Right ventricle myocardium inferior (tissue), 1 donor: ENCODE data around the gene PTPRN2. TPM values are rescaled to one million over a fixed set of nuclear protein-coding genes. Genes with fewer than 3 reads are reported as not detected.
"Not testable (repeated sequence)": the region's sequence is repeated elsewhere in the genome, so short reads cannot be mapped to it uniquely, and the experiment has no call there.

Experiments
- ATAC-seq: fragments of 200-7000 bp; cut with Tn5 transposase; one replicate; pipeline ENCODE4 v1.9.1; 2020; ENCODE audit warnings: mild to moderate bottlenecking, moderate library complexity
- DNase-seq: peaks from one replicate; pipeline ENCODE4 v3.0.0; 2021; ENCODE audit errors: missing footprints
- intact Hi-C: fragments of 100-400 bp; cut with DNase I; formaldehyde crosslinking; loops from one replicate; pipeline ENCODE4 v1.11.0; 2022
- total RNA-seq: library from RNA; stranded (reverse); fragmentation: NEBNext Ultra II Directional; extraction: Animal tissue kit (Norgen Biotek cat#: 25700); gene quantifications from one replicate; pipeline ENCODE4 v1.2.1, GENCODE V29; 2021
- donor health status: DM: no; HTN: yes; CAD: no; lungs with severe emphysema.

Gene PTPRN2
- total RNA-seq, 1 donor from 2014 or later = 1.6 TPM

DNA sequence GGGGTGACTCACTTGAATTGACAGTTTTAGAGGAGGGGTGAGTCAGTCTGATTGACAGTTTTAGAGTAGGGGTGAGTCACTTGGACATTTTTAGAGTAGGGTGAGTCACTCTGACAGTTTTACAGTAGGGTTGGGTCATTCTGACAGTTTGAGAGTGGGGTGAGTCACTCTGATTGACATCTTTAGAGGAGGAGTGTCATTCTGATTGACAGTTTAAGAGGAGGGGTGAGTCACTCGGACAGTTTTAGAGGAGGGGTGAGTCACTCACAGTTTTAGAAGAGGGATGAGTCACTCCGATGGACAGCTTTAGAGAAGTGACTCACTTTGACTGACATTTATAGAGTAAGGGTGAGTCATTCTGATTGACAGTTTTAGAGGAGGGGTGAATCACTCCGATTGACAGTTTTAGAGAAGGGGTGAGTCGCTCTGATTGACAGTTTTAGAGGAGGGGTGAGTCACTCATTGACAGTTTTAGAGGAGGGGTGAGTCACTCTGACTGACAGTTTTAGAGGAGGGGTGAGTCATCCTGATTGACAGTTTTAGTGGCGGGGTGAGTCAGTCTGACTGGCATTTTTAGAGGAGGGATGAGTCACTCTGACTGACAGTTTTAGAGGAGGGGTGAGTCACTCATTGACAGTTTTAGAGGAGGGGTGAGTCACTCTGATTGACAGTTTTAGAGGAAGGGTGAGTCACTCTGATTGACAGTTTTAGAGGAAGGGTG, 655.0 kb downstream of the PTPRN2 start:
- no peak for DNase-seq
- intact Hi-C loops = no loop called here
- no peak for ATAC-seq

DNA sequence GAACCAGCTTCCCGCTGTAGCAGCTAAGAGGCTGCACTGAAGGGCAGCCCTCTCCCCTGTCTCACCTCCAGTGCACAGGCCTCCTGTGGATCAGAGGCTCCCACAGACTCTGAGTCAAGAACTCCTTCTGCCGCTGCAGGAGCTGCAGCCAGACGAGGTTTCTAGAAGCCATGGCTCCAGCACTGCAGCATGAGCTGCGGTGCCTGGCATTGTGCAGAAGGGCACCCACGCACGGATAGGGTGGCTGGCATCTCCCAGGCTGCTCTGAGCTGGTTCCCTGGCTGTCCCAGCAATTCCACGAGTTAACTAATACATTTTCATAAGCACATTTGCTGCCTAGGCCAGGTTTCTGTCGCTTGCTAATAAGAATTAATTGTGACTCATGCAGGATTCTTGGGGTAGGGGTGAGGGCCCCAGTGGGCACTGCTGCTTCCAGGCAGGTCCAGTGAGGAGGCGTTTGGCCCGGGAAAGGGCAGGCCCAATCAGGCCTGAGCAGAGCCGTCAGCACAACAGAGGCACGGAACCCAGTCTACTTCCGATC, 656.6 kb downstream of the PTPRN2 start:
- ATAC-seq (no peak), DNase-seq (no peak)
- intact Hi-C loops = no loop called here

- intact Hi-C loops = no loop called here
- no peak for DNase-seq
- no peak for ATAC-seq
These were observed 657.2 kb downstream of the PTPRN2 start for GRCh38 chr7:157930441-157930840.

DNA sequence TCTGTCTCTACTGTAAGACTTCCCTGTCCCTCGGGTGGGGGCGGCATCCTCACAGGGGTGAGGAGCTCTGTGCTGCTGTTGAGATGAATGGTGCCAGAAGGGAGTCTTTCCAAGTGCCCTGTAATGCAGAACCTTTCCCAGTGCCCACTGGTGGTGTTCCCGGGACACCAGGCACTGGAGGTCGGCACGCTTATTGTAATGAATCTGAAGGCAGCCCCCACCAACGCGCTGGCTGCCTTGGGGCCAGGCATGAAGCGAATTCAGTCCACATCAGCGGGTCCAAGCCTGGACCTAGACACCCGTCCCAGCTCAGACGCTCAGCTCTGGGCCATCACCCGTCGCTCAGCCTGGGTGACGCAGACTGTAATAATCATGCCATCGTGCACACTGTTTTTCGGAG, 658.0 kb downstream of the PTPRN2 start:
- ATAC-seq (no peak), DNase-seq (no peak)
- intact Hi-C loops = no loop called here

DNA sequence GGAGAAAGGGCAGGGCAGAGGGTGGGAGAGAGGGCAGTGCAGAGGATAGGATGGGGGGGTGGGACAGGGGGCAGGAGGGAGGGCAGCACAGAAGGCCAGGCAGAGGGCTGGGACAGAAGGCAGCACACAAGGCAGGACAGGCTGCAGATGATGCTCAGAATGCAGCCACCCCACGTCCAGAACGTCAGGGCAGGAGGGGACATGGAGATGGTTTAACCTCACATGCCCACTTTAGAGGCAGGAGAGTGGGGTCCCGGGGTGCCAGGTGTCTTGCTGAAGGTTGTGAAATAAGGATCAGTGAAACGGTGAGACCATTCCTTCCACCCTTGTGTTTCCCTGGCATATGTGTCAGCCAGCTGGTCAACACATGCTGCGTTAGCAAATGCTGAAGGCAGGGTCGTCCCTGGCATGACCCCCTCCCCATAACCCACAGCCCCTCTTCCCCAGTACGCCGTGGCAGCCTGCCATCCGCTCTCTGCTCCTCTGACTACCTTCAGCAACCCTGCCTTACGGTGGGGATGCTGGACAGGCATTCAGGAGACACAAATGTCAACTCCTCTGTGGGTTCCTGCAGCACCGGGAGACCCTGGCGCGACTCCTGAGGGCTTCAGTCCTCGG, 658.7 kb downstream of the PTPRN2 start:
- intact Hi-C loops = no loop called here
- DNase-seq (no peak), ATAC-seq (no peak)

GRCh38 chr7:157928171-157928794, 659.3 kb downstream of the PTPRN2 start:
- ATAC-seq (no peak), DNase-seq (no peak)
- intact Hi-C loops = no loop called here

- no peak for DNase-seq
- intact Hi-C loops = no loop called here
- no peak for ATAC-seq
These were observed 660.2 kb downstream of the PTPRN2 start for GRCh38 chr7:157927313-157927925.

- intact Hi-C loops = no loop called here
- DNase-seq (no peak), ATAC-seq (no peak)
These were observed 661.0 kb downstream of the PTPRN2 start for GRCh38 chr7:157926521-157927150.

- intact Hi-C loops = no loop called here
- no peak for DNase-seq
- no peak for ATAC-seq
These were observed 661.5 kb downstream of the PTPRN2 start for GRCh38 chr7:157926107-157926506.

DNA sequence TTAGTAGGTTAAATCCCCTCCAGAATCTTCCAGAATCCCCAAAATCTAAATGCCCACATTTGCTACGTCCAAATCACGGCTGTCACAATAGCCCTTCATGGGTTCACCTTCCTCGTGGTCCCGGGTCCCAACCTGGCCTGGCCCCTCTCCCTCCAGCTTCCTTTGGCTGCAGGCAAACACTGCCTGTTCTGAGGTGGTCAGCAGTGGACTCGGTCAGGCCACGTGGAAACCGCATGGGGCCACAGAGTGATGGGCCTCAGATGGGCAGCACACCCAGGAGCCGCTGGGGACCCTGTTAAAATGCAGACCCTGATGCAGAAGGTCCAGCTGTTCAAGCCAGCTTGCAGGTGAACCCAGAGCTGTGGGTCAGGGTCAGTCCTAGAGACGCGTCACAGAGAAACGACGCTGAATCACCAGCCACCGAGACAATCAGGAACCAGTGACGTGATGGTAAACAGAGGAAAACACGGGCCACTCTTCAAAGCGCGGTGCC, 662.2 kb downstream of the PTPRN2 start:
- intact Hi-C loops = no loop called here
- no peak for ATAC-seq

GRCh38 chr7:157923903-157924630, 663.6 kb downstream of the PTPRN2 start:
- intact Hi-C loops = no loop called here
- DNase-seq (no peak), ATAC-seq (no peak)

More for the DNA sequence above, 662.2 kb downstream of the PTPRN2 start:
- DNase-seq = no peak

- DNase-seq = no peak
These were observed 665.0 kb downstream of the PTPRN2 start for GRCh38 chr7:157922576-157922975.

DNA sequence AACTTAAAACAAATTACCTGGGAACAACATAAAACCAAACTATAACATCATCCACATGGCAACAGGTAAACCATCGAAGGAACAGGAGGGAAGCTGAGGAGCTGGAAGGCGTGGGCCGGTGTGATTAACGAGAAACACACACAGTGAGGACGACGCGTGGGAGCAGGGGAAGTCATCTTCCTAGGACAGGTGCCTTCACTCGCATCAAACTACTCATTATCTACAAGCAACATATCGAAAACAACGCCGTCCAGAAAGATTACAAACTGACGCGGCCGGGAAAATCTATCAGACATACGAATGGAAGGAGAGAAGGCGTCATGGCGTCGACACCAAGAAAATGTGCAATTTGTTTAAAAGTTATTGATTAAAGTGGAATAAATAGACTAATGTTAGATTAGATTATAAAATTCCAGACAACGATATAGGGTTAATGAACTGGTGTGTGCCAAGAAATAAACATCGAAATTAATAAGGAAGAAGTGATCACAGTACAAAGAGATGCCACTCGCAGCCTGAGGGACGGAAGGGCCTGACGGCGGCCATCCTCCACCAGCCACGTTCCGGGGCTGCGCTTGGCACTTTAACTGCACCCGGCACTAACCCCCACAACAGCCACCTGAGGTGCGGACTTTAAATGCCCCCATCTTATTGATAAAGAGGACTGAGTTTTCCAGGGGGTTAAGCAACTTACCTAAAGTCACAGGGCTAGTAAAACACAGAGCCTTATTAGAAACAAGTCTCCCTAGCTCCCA, 669.1 kb downstream of the PTPRN2 start:
- ATAC-seq = no peak
- intact Hi-C loops = no loop called here

More at GRCh38 chr7:157922576-157922975, 665.0 kb downstream of the PTPRN2 start:
- intact Hi-C loops = no loop called here
- no peak for ATAC-seq

GRCh38 chr7:157916946-157917640, 670.5 kb downstream of the PTPRN2 start:
- ATAC-seq (no peak), DNase-seq (no peak)
- intact Hi-C loops = no loop called here

More for the DNA sequence above, 669.1 kb downstream of the PTPRN2 start:
- no peak for DNase-seq

GRCh38 chr7:157910446-157910845, 677.2 kb downstream of the PTPRN2 start:
- ATAC-seq (no peak), DNase-seq (peak; percentile 58)
- intact Hi-C loops = no loop called here

DNA sequence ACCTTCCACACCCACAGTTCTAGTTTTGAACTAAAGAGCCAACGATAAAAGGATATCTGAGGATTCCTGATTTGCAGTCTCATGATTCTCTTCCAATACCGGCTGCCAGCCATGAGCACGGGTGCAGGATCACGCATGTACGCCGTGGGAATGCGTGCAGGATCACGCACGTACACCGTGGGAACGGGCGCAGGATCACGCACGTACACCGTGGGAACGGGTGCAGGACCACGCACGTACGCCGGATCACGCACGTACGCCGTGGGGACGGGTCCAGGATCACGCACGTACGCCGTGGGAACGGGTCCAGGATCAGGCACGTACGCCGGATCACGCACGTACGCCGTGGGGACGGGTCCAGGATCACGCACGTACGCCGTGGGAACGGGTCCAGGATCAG, 677.6 kb downstream of the PTPRN2 start:
- peak; percentile 27 for DNase-seq
- ATAC-seq, intact Hi-C loops: not testable (repeated sequence)

- DNase-seq (peak; percentile 46), ATAC-seq (no peak)
- intact Hi-C loops = loop anchor here (10.0 kb wide), 2 partner anchors 95 to 145 kb away; no protein-coding TSS in a partner anchor
These were observed 678.3 kb downstream of the PTPRN2 start for GRCh38 chr7:157909370-157909769.
